ENCODE results near the gene ELAC2. TPM values are rescaled to one million over a fixed set of nuclear protein-coding genes. Genes with fewer than 3 reads are reported as not detected.

The ELAC2 gene
- total RNA-seq, 4 donors from 2014 or later = 70.7 to 78.7 (median 76.2) TPM

DNA sequence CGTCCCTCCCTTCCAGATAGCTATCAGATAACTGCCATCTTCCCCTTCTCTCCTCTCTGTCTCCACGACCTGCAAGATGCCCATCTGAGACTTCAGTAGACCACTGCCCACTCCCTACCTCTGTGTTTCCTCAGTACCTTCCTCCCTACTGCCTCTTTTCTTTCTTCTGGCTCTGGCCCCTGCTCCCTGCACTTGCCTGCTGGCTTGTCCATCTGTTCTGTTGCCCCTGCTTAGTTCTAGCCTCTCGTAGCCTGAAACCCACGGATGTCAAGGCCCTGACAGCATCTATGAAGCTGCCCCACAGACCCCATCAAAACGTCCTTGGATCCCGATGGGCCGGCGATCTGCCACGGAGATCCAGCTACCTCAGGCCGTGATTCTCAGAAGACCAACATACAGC, 53.0 kb downstream of the ELAC2 start:
- no peaks in the 10 kb centered on the region for H3K9me3 ChIP-seq
- no peaks in the 10 kb centered on the region for H3K4me1 ChIP-seq
- TF ChIP-seq, protein P1, sequence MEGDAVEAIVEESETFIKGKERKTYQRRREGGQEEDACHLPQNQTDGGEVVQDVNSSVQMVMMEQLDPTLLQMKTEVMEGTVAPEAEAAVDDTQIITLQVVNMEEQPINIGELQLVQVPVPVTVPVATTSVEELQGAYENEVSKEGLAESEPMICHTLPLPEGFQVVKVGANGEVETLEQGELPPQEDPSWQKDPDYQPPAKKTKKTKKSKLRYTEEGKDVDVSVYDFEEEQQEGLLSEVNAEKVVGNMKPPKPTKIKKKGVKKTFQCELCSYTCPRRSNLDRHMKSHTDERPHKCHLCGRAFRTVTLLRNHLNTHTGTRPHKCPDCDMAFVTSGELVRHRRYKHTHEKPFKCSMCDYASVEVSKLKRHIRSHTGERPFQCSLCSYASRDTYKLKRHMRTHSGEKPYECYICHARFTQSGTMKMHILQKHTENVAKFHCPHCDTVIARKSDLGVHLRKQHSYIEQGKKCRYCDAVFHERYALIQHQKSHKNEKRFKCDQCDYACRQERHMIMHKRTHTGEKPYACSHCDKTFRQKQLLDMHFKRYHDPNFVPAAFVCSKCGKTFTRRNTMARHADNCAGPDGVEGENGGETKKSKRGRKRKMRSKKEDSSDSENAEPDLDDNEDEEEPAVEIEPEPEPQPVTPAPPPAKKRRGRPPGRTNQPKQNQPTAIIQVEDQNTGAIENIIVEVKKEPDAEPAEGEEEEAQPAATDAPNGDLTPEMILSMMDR (IDR thresholded peaks at IDR 0.05 in 4 of 5, conservative IDR thresholded peaks at IDR 0.05 in 1 of 5) = no peak
- TF ChIP-seq POLR2A (IDR thresholded peaks at IDR 0.05) = no peak
- in situ Hi-C loops (cut with MboI; ENCODE audit: low sequenced_read_pairs in 4 of 4) (no loop called here), intact Hi-C loops (cut with DNase I; ENCODE audit: low total_unique reads) (no loop called here)
- ATAC-seq (no peak), DNase-seq (no peak)
- no peak overlapping the region for H3K27ac ChIP-seq
- no peak overlapping the region for H3K4me3 ChIP-seq
- no peaks in the 10 kb centered on the region for H3K36me3 ChIP-seq
- no peaks in the 10 kb centered on the region for H3K27me3 ChIP-seq

DNA sequence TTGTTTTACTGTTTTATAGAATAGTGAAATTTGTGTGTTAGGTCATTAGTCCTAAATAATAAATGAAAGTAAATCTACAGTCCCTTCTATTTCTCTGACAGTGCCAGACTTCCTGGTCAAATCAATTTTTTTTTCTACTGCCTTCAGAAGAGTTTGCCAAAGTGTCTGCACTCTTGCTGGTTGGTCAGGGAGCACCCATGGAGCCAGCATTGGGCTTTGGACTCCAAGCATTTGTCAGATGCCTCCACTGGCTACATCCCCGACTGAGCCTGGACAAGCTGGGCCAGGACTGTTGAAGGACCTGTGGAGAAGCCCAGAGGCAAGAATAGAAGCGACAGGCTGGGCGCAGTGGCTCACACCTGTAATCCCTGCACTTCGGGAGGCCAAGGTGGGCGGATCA, 53.7 kb downstream of the ELAC2 start:
- no peak for TF ChIP-seq POLR2A (IDR thresholded peaks at IDR 0.05)
- TF ChIP-seq, protein P1 (IDR thresholded peaks at IDR 0.05 in 4 of 5, conservative IDR thresholded peaks at IDR 0.05 in 1 of 5) = no peak
- DNase-seq = no peak

DNA sequence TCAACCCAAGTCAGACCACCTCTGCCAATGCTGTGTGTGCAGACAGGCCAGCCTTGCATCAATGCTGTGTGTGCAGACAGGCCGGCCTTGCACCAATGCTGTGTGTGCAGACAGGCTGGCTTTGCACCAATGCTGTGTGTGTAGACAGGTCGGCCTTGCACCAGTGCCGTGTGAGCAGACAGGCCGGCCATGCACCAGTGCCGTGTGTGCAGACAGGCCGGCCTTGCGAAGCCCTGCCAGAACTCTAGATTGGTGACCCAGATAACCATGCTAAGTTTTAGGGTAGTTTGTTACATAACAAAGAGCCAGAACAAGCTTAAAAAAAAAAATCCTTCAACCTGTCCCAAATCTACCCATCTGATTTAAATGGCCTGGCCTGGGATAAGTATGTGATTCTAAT, 54.3 kb downstream of the ELAC2 start:
- Histone ChIP-seq H3K27me3 (no peaks in the 10 kb centered on the region), H3K4me3 (no peak overlapping the region), H3K9me3 (no peaks in the 10 kb centered on the region), H3K27ac (no peak overlapping the region), H3K4me1 (no peaks in the 10 kb centered on the region), H3K36me3 (no peaks in the 10 kb centered on the region)
- DNase-seq (no peak), ATAC-seq (no peak)
- in situ Hi-C loops (cut with MboI; ENCODE audit: low sequenced_read_pairs in 4 of 4) = no loop called here
- intact Hi-C loops (cut with DNase I; ENCODE audit: low total_unique reads) = no loop called here
- no peak for TF ChIP-seq POLR2A (IDR thresholded peaks at IDR 0.05)
- TF ChIP-seq, protein P1 (IDR thresholded peaks at IDR 0.05 in 4 of 5, conservative IDR thresholded peaks at IDR 0.05 in 1 of 5) = no peak

More for the DNA sequence above, 53.7 kb downstream of the ELAC2 start:
- no peak for ATAC-seq
- intact Hi-C loops (cut with DNase I; ENCODE audit: low total_unique reads) (no loop called here), in situ Hi-C loops (cut with MboI; ENCODE audit: low sequenced_read_pairs in 4 of 4) (no loop called here)
- H3K27ac ChIP-seq = no peak overlapping the region
- no peak overlapping the region for H3K4me3 ChIP-seq
- H3K27me3 ChIP-seq = no peaks in the 10 kb centered on the region
- H3K9me3 ChIP-seq = no peaks in the 10 kb centered on the region
- H3K36me3 ChIP-seq = no peaks in the 10 kb centered on the region
- H3K4me1 ChIP-seq = no peaks in the 10 kb centered on the region

DNA sequence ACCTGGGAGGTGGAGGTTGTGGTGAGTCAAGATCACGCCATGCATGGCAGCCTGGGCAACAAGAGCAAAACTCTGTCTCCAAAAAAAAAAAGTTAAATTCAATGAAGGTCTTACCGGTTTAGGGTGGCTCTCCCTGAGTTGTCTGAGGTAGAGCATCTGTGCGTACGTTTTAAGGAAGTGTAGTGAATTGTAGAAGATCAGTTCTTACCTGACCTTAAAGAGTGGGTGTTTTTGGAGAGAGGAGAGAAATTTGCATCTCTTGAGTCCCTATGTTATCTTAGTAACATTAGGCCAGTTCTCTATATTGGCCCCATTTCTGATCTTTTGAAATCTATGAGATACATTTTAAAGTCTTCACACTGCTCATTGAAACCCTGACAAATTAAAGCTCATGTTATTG, 56.2 kb downstream of the ELAC2 start:
- TF ChIP-seq, protein P1 (IDR thresholded peaks at IDR 0.05 in 4 of 5, conservative IDR thresholded peaks at IDR 0.05 in 1 of 5) = no peak
- TF ChIP-seq POLR2A (IDR thresholded peaks at IDR 0.05) = no peak
- intact Hi-C loops (cut with DNase I; ENCODE audit: low total_unique reads) (no loop called here), in situ Hi-C loops (cut with MboI; ENCODE audit: low sequenced_read_pairs in 4 of 4) (no loop called here)
- DNase-seq (no peak), ATAC-seq (no peak)
- Histone ChIP-seq H3K27ac (no peak overlapping the region), H3K4me1 (no peaks in the 10 kb centered on the region), H3K27me3 (no peaks in the 10 kb centered on the region), H3K4me3 (no peak overlapping the region), H3K36me3 (peaks cover 0 to 6% of the 10 kb centered on the region in 2 donors), H3K9me3 (no peaks in the 10 kb centered on the region)

DNA sequence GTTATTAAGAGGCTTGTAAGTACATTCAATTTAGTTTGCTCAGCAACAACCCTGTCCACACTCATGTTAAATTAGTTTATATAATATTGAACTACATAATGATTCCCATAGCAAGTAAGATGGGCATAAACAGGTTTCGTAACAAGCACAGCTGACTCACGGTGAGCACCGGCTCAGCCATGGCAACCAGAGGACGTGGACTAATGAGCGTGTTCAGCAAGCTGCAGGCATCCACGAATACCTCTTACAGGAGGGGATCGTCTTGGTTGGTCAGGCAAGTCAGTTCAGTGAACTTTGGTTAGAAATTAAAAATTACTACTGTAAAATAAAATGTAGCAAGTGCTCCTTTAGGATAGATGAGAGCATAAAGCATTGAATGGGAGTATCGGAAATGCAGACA, 58.4 kb downstream of the ELAC2 start:
- Histone ChIP-seq H3K4me1 (no peaks in the 10 kb centered on the region), H3K9me3 (no peaks in the 10 kb centered on the region), H3K4me3 (no peak overlapping the region), H3K27me3 (no peaks in the 10 kb centered on the region), H3K27ac (no peak overlapping the region), H3K36me3 (peaks cover 0 to 6% of the 10 kb centered on the region in 2 donors)
- no peak for ATAC-seq
- in situ Hi-C loops (cut with MboI; ENCODE audit: low sequenced_read_pairs in 4 of 4) = no loop called here
- TF ChIP-seq, protein P1 (IDR thresholded peaks at IDR 0.05 in 4 of 5, conservative IDR thresholded peaks at IDR 0.05 in 1 of 5) = no peak
- no peak for TF ChIP-seq POLR2A (IDR thresholded peaks at IDR 0.05)
- no peak for DNase-seq
- intact Hi-C loops (cut with DNase I; ENCODE audit: low total_unique reads) = no loop called here
